Osteoblast (primary cell): Measurements from ENCODE around the gene TBL2. TPM values are rescaled to one million over a fixed set of nuclear protein-coding genes. Genes with fewer than 3 reads are reported as not detected.
A peak's percentile ranks its signal among the peaks of the same experiment; 100 is the strongest.
"Not testable (repeated sequence)": the region's sequence is repeated elsewhere in the genome, so short reads cannot be mapped to it uniquely, and the experiment has no call there.

Experiments
- DNase-seq: peaks from one replicate; pipeline ENCODE4 v3.0.0; 2011; ENCODE audit warnings: low spot score, mixed read lengths; ENCODE audit not compliant: insufficient read length; ENCODE audit errors: missing footprints
- H2AFZ ChIP-seq: 2 replicates; pipeline ENCODE4 v1.6.0; 2011; ENCODE audit warnings: mild to moderate bottlenecking, low read length
- H3K27ac ChIP-seq: 2 replicates; pipeline ENCODE4 v1.5.1; 2011; ENCODE audit warnings: mild to moderate bottlenecking, low read depth, low read length, moderate library complexity
- H3K27me3 ChIP-seq: 2 replicates; pipeline ENCODE4 v1.6.0; 2012; ENCODE audit warnings: mild to moderate bottlenecking, control low read depth, inconsistent platforms, low read length, moderate library complexity; ENCODE audit not compliant: insufficient read depth
- H3K36me3 ChIP-seq: 2 replicates; pipeline ENCODE4 v1.5.1; 2011; ENCODE audit warnings: mild to moderate bottlenecking, low read length, control low read depth, moderate library complexity; ENCODE audit not compliant: insufficient read depth
- H3K4me1 ChIP-seq: 2 replicates; pipeline ENCODE4 v1.5.1; 2011; ENCODE audit warnings: mild to moderate bottlenecking, low read length, control low read depth, moderate library complexity; ENCODE audit not compliant: insufficient read depth
- H3K4me2 ChIP-seq: 2 replicates; pipeline ENCODE4 v1.6.0; 2011; ENCODE audit warnings: mild to moderate bottlenecking, low read length; ENCODE audit not compliant: insufficient read depth
- H3K4me3 ChIP-seq: fragments of 200-600 bp; sonication (generic); 3 replicates; pipeline ENCODE4 v1.5.1; 2012; ENCODE audit warnings: mild to moderate bottlenecking, low read length, inconsistent platforms; ENCODE audit not compliant: insufficient read depth
- H3K79me2 ChIP-seq: 2 replicates; pipeline ENCODE4 v1.6.0; 2012; ENCODE audit warnings: mild to moderate bottlenecking, low read length, control low read depth, inconsistent platforms; ENCODE audit not compliant: insufficient read depth
- H3K9me3 ChIP-seq: 2 replicates; pipeline ENCODE4 v1.5.1; 2011; ENCODE audit warnings: low read depth, low read length, control low read depth
- H4K20me1 ChIP-seq: 2 replicates; pipeline ENCODE4 v1.6.0; 2012; ENCODE audit warnings: mild to moderate bottlenecking, low read length, control low read depth; ENCODE audit not compliant: insufficient read depth
- CTCF ChIP-seq: IDR thresholded peaks from 2 replicates; pipeline ENCODE4 v1.5.1; 2011; ENCODE audit warnings: mild to moderate bottlenecking, low read depth, low read length, moderate library complexity; ENCODE audit errors: extremely low read depth
- total RNA-seq: library from RNA; depleted of rRNA; stranded (reverse); fragments of >200 nt; gene quantifications from 2 replicates; pipeline ENCODE4 v1.2.3, GENCODE V29; 2012

The TBL2 gene
- total RNA-seq, 1 donor: 56.1 TPM

DNA sequence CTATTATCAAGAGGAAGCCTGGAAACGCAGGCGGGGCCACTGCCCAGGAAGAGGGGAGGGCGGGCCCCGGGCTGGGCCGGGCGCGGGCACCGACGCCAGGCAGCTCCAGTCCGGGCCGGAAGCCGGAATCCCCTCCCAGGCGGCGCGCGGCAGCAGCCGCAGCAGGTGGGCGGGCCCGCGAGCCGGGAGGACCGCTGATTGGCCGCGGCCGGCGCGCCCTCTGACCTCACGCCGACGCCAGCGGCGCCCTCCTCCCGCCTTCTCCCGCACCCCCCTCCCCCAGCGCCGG, 21.3 kb downstream of the TBL2 start:
- Histone ChIP-seq H3K79me2 (peaks cover 48% of the 10 kb centered on the region), H3K4me1 (peaks cover 30% of the 10 kb centered on the region), H3K36me3 (peaks cover 15% of the 10 kb centered on the region), H3K4me2 (peak overlapping the region; percentile 91), H3K27me3 (no peaks in the 10 kb centered on the region), H3K27ac (peak overlapping the region; percentile 91), H4K20me1 (peaks cover 38% of the 10 kb centered on the region), H2AFZ (no peak overlapping the region), H3K9me3 (no peaks in the 10 kb centered on the region), H3K4me3 (peak overlapping the region; percentile 95)
- TF ChIP-seq CTCF: no peak
- DNase-seq: peak; percentile 100

- TF ChIP-seq CTCF: no peak
- H3K4me1 ChIP-seq: peaks cover 30% of the 10 kb centered on the region
- H3K4me3 ChIP-seq: peak overlapping the region; percentile 95
- DNase-seq: no peak
- peaks cover 54% of the 10 kb centered on the region for H3K79me2 ChIP-seq
- no peaks in the 10 kb centered on the region for H3K9me3 ChIP-seq
- H4K20me1 ChIP-seq: peaks cover 39% of the 10 kb centered on the region
- no peaks in the 10 kb centered on the region for H3K27me3 ChIP-seq
- H2AFZ ChIP-seq: peak overlapping the region; percentile 68
- peak overlapping the region; percentile 91 for H3K4me2 ChIP-seq
- peaks cover 19% of the 10 kb centered on the region for H3K36me3 ChIP-seq
- peak overlapping the region; percentile 91 for H3K27ac ChIP-seq
Measured at GRCh38 chr7:73556208-73557107, 21.9 kb downstream of the TBL2 start.

DNA sequence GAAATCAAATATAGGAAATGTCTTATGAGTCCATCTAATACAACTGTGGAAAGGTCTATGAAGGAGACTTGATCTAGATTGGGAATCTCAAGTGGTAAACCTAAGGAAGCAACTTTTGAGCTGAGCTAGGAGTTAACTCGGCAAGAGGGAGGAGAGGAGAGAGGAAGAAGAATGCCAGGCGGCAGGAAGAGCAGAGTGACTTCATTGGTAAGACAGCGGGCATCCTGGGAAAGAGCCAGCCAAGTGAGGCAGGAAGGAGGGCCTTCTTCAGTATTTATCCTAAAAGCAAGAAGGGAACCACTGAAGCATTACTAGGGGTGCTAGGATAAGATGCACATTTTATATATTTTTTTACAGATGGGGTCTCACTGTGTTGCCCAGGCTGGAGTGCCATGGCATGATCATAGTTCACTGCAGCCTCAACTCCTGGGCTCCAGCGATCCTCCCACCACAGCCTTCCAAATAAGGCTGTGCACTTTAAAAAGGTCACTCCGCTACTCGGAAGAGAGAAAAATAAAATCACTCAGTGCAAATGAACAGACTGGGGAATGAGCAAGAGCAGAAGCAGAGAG, 22.9 kb downstream of the TBL2 start:
- peaks cover 26% of the 10 kb centered on the region for H3K36me3 ChIP-seq
- peak; percentile 79 for DNase-seq
- peaks cover 62% of the 10 kb centered on the region for H3K79me2 ChIP-seq
- no peaks in the 10 kb centered on the region for H3K27me3 ChIP-seq
- H3K27ac ChIP-seq: no peak overlapping the region
- no peak overlapping the region for H2AFZ ChIP-seq
- peak overlapping the region; percentile 95 for H3K4me3 ChIP-seq
- H3K9me3 ChIP-seq: no peaks in the 10 kb centered on the region
- H4K20me1 ChIP-seq: peaks cover 39% of the 10 kb centered on the region
- H3K4me2 ChIP-seq: peak overlapping the region; percentile 91
- peaks cover 29% of the 10 kb centered on the region for H3K4me1 ChIP-seq
- TF ChIP-seq CTCF: no peak

- H3K9me3 ChIP-seq, H3K27me3 ChIP-seq, H3K4me1 ChIP-seq, H2AFZ ChIP-seq, H3K27ac ChIP-seq, H3K4me3 ChIP-seq, H3K4me2 ChIP-seq, DNase-seq: not testable (repeated sequence)
- H3K79me2 ChIP-seq: peaks cover 91% of the 10 kb centered on the region
- peaks cover 44% of the 10 kb centered on the region for H3K36me3 ChIP-seq
- peaks cover 40% of the 10 kb centered on the region for H4K20me1 ChIP-seq
Measured at GRCh38 chr7:73550093-73550492, 28.3 kb downstream of the TBL2 start.
